ENCODE measurements around the gene DAAM1.

Gene DAAM1

GRCh38 chr14:59276235-59276634 is 87.8 kb downstream of the DAAM1 start:
- no peak overlapping the region for H3K4me3 ChIP-seq
- no peak for TF ChIP-seq CTCF (IDR thresholded peaks at IDR 0.05)
- peak overlapping the region; percentile 28 to 54 for H3K27ac ChIP-seq

GRCh38 chr14:59277659-59278058 is 89.2 kb downstream of the DAAM1 start:
- Histone ChIP-seq H3K27ac (peak overlapping the region in 1 of 2 donors; percentile 60), H3K4me3 (no peak overlapping the region)
- no peak for DNase-seq (ENCODE audit: low spot score)
- TF ChIP-seq CTCF (IDR thresholded peaks at IDR 0.05), result no peak

More at GRCh38 chr14:59276235-59276634, 87.8 kb downstream of the DAAM1 start:
- DNase-seq (ENCODE audit: low spot score), result no peak

- TF ChIP-seq CTCF (IDR thresholded peaks at IDR 0.05), result no peak
- Histone ChIP-seq H3K27ac (peak overlapping the region; percentile 18 to 60), H3K4me3 (no peak overlapping the region)
- no peak for DNase-seq (ENCODE audit: low spot score)
These were observed 89.6 kb downstream of the DAAM1 start for GRCh38 chr14:59278111-59278510.

- no peak overlapping the region for H3K4me3 ChIP-seq
- TF ChIP-seq CTCF (IDR thresholded peaks at IDR 0.05), result no peak
- no peak for DNase-seq (ENCODE audit: low spot score)
- peak overlapping the region in 1 of 2 donors; percentile 9 for H3K27ac ChIP-seq
These were observed 92.5 kb downstream of the DAAM1 start for GRCh38 chr14:59280961-59281360.

GRCh38 chr14:59281609-59282377 is 93.3 kb downstream of the DAAM1 start:
- no peak overlapping the region for H3K4me3 ChIP-seq
- H3K27ac ChIP-seq, result peak overlapping the region in 1 of 2 donors; percentile 29
- TF ChIP-seq CTCF (IDR thresholded peaks at IDR 0.05), result no peak
- no peak for DNase-seq (ENCODE audit: low spot score)

GRCh38 chr14:59282378-59282765 is 93.9 kb downstream of the DAAM1 start:
- H3K27ac ChIP-seq, result peak overlapping the region in 1 of 2 donors; percentile 29
- no peak for DNase-seq (ENCODE audit: low spot score)
- no peak for TF ChIP-seq CTCF (IDR thresholded peaks at IDR 0.05)
- H3K4me3 ChIP-seq, result no peak overlapping the region

- no peak for DNase-seq (ENCODE audit: low spot score)
- H3K27ac ChIP-seq, result no peak overlapping the region
- no peak overlapping the region for H3K4me3 ChIP-seq
- no peak for TF ChIP-seq CTCF (IDR thresholded peaks at IDR 0.05)
These were observed 94.9 kb downstream of the DAAM1 start for GRCh38 chr14:59283361-59283760.

Measured in coronary artery (tissue), 2 donors.